GM12878 (cell line): ENCODE results near the gene PURA. TPM values are rescaled to one million over a fixed set of nuclear protein-coding genes. Genes with fewer than 3 reads are reported as not detected.

Source experiments
- BHLHE40 ChIP-seq, 2 experiments: fragments of 450-650 bp in 1 of 2; IDR thresholded peaks; 2 replicates each; pipeline ENCODE4 v1.6.1; 2011 to 2017; ENCODE audit warnings: low read depth in 2 of 2, borderline replicate concordance in 1 of 2, improper control_type of control experiment in 1 of 2, low read length in 1 of 2, mild to moderate bottlenecking in 1 of 2
- CBFB ChIP-seq: IDR thresholded peaks from 2 replicates; pipeline ENCODE4 v1.6.1; 2016; ENCODE audit warnings: antibody characterized with exemption, low read depth
- CBX3 ChIP-seq: fragments of 200-600 bp; sonication (generic); IDR thresholded peaks from 2 replicates; pipeline ENCODE4 v1.6.1; 2016; ENCODE audit warnings: low read depth, borderline replicate concordance
- EP300 ChIP-seq, 2 experiments: fragments of 150-350 bp in 1 of 2; IDR thresholded peaks; 2 replicates each; pipeline ENCODE4 v1.6.1; 2011 to 2012; ENCODE audit warnings: low read depth in 2 of 2, low read length in 2 of 2, borderline replicate concordance in 1 of 2, improper control_type of control experiment in 1 of 2, inconsistent platforms in 1 of 2; ENCODE audit not compliant: control insufficient read depth in 1 of 2
- GABPA ChIP-seq: IDR thresholded peaks from 2 replicates; pipeline ENCODE4 v1.6.1; 2014; ENCODE audit warnings: antibody characterized with exemption, low read depth, mild to moderate bottlenecking, inconsistent platforms
- HDAC2 ChIP-seq: fragments of 200-600 bp; sonication (generic); IDR thresholded peaks from 2 replicates; pipeline ENCODE4 v1.6.1; 2017
- IRF4 ChIP-seq: IDR thresholded peaks from 2 replicates; pipeline ENCODE4 v1.6.1; 2011; ENCODE audit warnings: low read depth, low read length
- KDM1A ChIP-seq: fragments of 200-600 bp; sonication (generic); IDR thresholded peaks from 2 replicates; pipeline ENCODE4 v1.6.1; 2016; ENCODE audit warnings: borderline replicate concordance
- NR2C1 ChIP-seq: fragments of 450-650 bp; IDR thresholded peaks from 2 replicates; pipeline ENCODE4 v1.6.1; 2017; ENCODE audit warnings: antibody characterized with exemption, mild to moderate bottlenecking, moderate library complexity
- RELB ChIP-seq: fragments of 450-650 bp; IDR thresholded peaks from 2 replicates; pipeline ENCODE4 v1.6.1; 2017; ENCODE audit warnings: low read depth, mild to moderate bottlenecking, moderate library complexity
- SMAD1 ChIP-seq: fragments of 450-650 bp; IDR thresholded peaks from 2 replicates; pipeline ENCODE4 v1.6.1; 2018; ENCODE audit warnings: mild to moderate bottlenecking, low read depth; ENCODE audit not compliant: partially characterized antibody
- SMC3 ChIP-seq: IDR thresholded peaks from 2 replicates; pipeline ENCODE4 v1.6.1; 2011; ENCODE audit warnings: low read length, improper control_type of control experiment, borderline replicate concordance
- SREBF2 ChIP-seq: IDR thresholded peaks from 2 replicates; pipeline ENCODE4 v1.6.1; 2012; ENCODE audit warnings: mild to moderate bottlenecking, low read length
- SUZ12 ChIP-seq: fragments of 200-600 bp; sonication (generic); IDR thresholded peaks from one replicate; pipeline ENCODE4 v1.6.1; 2018; ENCODE audit warnings: antibody characterized with exemption, mild to moderate bottlenecking; ENCODE audit not compliant: unreplicated experiment
- YY1 ChIP-seq: IDR thresholded peaks from 2 replicates; pipeline ENCODE4 v1.6.1; 2011; ENCODE audit warnings: low read depth, mild to moderate bottlenecking, low read length
- ZBTB33 ChIP-seq: fragments of 450-650 bp; IDR thresholded peaks from 2 replicates; pipeline ENCODE4 v1.6.1; 2017; ENCODE audit warnings: mild to moderate bottlenecking
- ZSCAN29 ChIP-seq: fragments of 450-650 bp; IDR thresholded peaks from 2 replicates; pipeline ENCODE4 v1.6.1; 2017; ENCODE audit warnings: mild to moderate bottlenecking, moderate library complexity
- polyA plus RNA-seq, 11 experiments: library from polyadenylated mRNA; depleted of rRNA in 4 of 11; unstranded in 6 of 11; stranded (reverse) in 5 of 11; fragments of >200 nt; fragmentation: Nextera tagmentation in 4 of 11; fragmentation: Illumina TruSeq in 1 of 11; extraction: Ambion mirVana in 4 of 11; extraction: Trizol in 1 of 11; gene quantifications; 1 replicate in 1 of 11; 2 replicates in 10 of 11; pipeline versions ENCODE4 v1.2.1 to v1.2.3, GENCODE V29; 2011 to 2016; ENCODE audit warnings: inconsistent platforms in 2 of 11, missing spikeins in 2 of 11, low read depth in 1 of 11
- total RNA-seq, 4 experiments: library from RNA; depleted of rRNA in 3 of 4; stranded (reverse); fragments of >200 nt in 3 of 4; fragmentation: Illumina TruSeq in 1 of 4; extraction: Trizol in 1 of 4; gene quantifications; 2 replicates each; pipeline versions ENCODE4 v1.2.1 to v1.2.3, GENCODE V29; 2013 to 2021
- TF ChIP-seq, protein P1 (sequence below): fragments of 450-650 bp; conservative IDR thresholded peaks from 2 replicates; pipeline ENCODE4 v1.6.1; 2017; ENCODE audit warnings: mild to moderate bottlenecking, moderate library complexity
- TF ChIP-seq, protein P2 (sequence below): fragments of 450-650 bp; IDR thresholded peaks from 2 replicates; pipeline ENCODE4 v1.6.1; 2016; ENCODE audit warnings: mild to moderate bottlenecking
- TF ChIP-seq, protein P3 (sequence below): fragments of 450-650 bp; formaldehyde crosslinking; IDR thresholded peaks from 2 replicates; pipeline ENCODE4 v1.4.0; 2022; ENCODE audit warnings: mild to moderate bottlenecking, moderate library complexity

Gene PURA
- total and polyA plus RNA-seq, 10 of the 15 experiments (the other 5 are each of a cell fraction or from before 2014, with no cell fraction given) = 3.3 to 11.8 (median 5.8) TPM

GRCh38 chr5:140145818-140146522 lies 32.1 kb downstream of the PURA start (continued):
- TF ChIP-seq BHLHE40 (IDR thresholded peaks at IDR 0.05; ENCODE audit: borderline replicate concordance in 1 of 2, low read depth in 2 of 2, low read length in 1 of 2) = no peak; a peak in 1 of 4 replicates
- no peak for TF ChIP-seq SMAD1
- TF ChIP-seq NR2C1 = no peak
- TF ChIP-seq CBX3 = no peak
- no peak for TF ChIP-seq CBFB
- no peak for TF ChIP-seq IRF4
- no peak for TF ChIP-seq RELB
- TF ChIP-seq ZSCAN29 = no peak
- no peak for TF ChIP-seq GABPA
- peak; percentile 37; the same call in 1 of the 2 replicates for TF ChIP-seq YY1
- TF ChIP-seq, protein P1, sequence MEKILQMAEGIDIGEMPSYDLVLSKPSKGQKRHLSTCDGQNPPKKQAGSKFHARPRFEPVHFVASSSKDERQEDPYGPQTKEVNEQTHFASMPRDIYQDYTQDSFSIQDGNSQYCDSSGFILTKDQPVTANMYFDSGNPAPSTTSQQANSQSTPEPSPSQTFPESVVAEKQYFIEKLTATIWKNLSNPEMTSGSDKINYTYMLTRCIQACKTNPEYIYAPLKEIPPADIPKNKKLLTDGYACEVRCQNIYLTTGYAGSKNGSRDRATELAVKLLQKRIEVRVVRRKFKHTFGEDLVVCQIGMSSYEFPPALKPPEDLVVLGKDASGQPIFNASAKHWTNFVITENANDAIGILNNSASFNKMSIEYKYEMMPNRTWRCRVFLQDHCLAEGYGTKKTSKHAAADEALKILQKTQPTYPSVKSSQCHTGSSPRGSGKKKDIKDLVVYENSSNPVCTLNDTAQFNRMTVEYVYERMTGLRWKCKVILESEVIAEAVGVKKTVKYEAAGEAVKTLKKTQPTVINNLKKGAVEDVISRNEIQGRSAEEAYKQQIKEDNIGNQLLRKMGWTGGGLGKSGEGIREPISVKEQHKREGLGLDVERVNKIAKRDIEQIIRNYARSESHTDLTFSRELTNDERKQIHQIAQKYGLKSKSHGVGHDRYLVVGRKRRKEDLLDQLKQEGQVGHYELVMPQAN = no peak
- TF ChIP-seq, protein P2, sequence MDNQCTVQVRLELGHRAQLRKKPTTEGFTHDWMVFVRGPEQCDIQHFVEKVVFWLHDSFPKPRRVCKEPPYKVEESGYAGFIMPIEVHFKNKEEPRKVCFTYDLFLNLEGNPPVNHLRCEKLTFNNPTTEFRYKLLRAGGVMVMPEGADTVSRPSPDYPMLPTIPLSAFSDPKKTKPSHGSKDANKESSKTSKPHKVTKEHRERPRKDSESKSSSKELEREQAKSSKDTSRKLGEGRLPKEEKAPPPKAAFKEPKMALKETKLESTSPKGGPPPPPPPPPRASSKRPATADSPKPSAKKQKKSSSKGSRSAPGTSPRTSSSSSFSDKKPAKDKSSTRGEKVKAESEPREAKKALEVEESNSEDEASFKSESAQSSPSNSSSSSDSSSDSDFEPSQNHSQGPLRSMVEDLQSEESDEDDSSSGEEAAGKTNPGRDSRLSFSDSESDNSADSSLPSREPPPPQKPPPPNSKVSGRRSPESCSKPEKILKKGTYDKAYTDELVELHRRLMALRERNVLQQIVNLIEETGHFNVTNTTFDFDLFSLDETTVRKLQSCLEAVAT = no peak
- peak; percentile 47 for TF ChIP-seq SUZ12
- peak; percentile 30; the same call in 1 of the 2 replicates for TF ChIP-seq SMC3
- TF ChIP-seq HDAC2 = no peak
- TF ChIP-seq, protein P3, sequence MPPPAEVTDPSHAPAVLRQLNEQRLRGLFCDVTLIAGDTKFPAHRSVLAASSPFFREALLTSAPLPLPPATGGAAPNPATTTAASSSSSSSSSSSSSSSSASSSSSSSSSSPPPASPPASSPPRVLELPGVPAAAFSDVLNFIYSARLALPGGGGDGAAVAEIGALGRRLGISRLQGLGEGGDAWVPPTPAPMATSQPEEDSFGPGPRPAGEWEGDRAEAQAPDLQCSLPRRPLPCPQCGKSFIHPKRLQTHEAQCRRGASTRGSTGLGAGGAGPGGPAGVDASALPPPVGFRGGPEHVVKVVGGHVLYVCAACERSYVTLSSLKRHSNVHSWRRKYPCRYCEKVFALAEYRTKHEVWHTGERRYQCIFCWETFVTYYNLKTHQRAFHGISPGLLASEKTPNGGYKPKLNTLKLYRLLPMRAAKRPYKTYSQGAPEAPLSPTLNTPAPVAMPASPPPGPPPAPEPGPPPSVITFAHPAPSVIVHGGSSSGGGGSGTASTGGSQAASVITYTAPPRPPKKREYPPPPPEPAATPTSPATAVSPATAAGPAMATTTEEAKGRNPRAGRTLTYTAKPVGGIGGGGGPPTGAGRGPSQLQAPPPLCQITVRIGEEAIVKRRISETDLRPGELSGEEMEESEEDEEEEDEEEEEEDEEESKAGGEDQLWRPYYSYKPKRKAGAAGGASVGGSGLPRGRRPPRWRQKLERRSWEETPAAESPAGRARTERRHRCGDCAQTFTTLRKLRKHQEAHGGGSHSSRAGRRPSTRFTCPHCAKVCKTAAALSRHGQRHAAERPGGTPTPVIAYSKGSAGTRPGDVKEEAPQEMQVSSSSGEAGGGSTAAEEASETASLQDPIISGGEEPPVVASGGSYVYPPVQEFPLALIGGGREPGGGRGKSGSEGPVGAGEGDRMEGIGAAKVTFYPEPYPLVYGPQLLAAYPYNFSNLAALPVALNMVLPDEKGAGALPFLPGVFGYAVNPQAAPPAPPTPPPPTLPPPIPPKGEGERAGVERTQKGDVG (CRISPR knock-in tag) = no peak
- TF ChIP-seq KDM1A = no peak
- no peak for TF ChIP-seq ZBTB33
- TF ChIP-seq EP300 (IDR thresholded peaks at IDR 0.05; ENCODE audit: borderline replicate concordance in 1 of 2, control insufficient read depth in 1 of 2, low read depth in 2 of 2, low read length in 2 of 2) = no peak
- no peak for TF ChIP-seq SREBF2
